B cell (primary cell): ENCODE measurements around the gene MAPK1.
"Not testable (repeated sequence)": the region's sequence is repeated elsewhere in the genome, so short reads cannot be mapped to it uniquely, and the experiment has no call there.

ENCODE experiments used
- EZH2 ChIP-seq: IDR thresholded peaks from 2 replicates; pipeline ENCODE4 v1.6.1; 2012; ENCODE audit warnings: borderline replicate concordance, low read depth, mild to moderate bottlenecking, moderate library complexity, low read length; ENCODE audit not compliant: insufficient read depth, poor library complexity, severe bottlenecking
- TF ChIP-seq, protein P1 (sequence below): fragments of 200-600 bp; IDR thresholded peaks from one replicate; pipeline ENCODE4 v1.8.0; 2022; ENCODE audit warnings: antibody characterized with exemption, mild to moderate bottlenecking

DNA sequence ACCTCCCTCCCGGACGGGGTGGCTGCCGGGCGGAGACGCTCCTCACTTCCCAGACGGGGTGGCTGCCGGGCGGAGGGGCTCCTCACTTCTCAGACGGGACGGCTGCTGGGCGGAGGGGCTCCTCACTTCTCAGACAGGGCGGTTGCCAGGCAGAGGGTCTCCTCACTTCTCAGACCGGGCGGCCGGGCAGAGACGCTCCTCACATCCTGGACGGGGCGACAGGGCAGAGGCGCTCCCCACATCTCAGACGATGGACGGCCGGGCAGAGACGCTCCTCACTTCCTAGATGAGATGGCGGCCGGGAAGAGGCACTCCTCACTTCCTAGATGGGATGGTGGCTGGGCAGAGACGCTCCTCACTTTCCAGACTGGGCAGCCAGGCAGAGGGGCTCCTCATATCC lies 16.5 kb upstream of the MAPK1 start:
- TF ChIP-seq, protein P1, sequence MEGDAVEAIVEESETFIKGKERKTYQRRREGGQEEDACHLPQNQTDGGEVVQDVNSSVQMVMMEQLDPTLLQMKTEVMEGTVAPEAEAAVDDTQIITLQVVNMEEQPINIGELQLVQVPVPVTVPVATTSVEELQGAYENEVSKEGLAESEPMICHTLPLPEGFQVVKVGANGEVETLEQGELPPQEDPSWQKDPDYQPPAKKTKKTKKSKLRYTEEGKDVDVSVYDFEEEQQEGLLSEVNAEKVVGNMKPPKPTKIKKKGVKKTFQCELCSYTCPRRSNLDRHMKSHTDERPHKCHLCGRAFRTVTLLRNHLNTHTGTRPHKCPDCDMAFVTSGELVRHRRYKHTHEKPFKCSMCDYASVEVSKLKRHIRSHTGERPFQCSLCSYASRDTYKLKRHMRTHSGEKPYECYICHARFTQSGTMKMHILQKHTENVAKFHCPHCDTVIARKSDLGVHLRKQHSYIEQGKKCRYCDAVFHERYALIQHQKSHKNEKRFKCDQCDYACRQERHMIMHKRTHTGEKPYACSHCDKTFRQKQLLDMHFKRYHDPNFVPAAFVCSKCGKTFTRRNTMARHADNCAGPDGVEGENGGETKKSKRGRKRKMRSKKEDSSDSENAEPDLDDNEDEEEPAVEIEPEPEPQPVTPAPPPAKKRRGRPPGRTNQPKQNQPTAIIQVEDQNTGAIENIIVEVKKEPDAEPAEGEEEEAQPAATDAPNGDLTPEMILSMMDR = not testable (repeated sequence)
- TF ChIP-seq EZH2 = not testable (repeated sequence)
